ENCODE data around the gene PRRC2C.
"Not testable (repeated sequence)": the region's sequence is repeated elsewhere in the genome, so short reads cannot be mapped to it uniquely, and the experiment has no call there.

Gene PRRC2C

GRCh38 chr1:171485375-171486047 lies at the start of gene PRRC2C:
Gene PRRC2C (plus strand): TSS chr1:171485530. CDS start chr1:171512089, 26,559 bp downstream.
- DNase-seq: peak; percentile 94 to 95

- DNase-seq: no peak
Observed at GRCh38 chr1:171438441-171438840, 46.9 kb upstream of the PRRC2C start.

- DNase-seq: not testable (repeated sequence)
Observed at GRCh38 chr1:171440201-171440600, 45.1 kb upstream of the PRRC2C start.

- DNase-seq: not testable (repeated sequence)
Observed at GRCh38 chr1:171441278-171441895, 43.9 kb upstream of the PRRC2C start.

- no peak for DNase-seq
Observed at GRCh38 chr1:171446386-171446785, 38.9 kb upstream of the PRRC2C start.

GRCh38 chr1:171455967-171456366 lies 29.4 kb upstream of the PRRC2C start:
- no peak for DNase-seq

GRCh38 chr1:171457412-171457811 lies 27.9 kb upstream of the PRRC2C start:
- DNase-seq: no peak

GRCh38 chr1:171460018-171460620 lies 25.2 kb upstream of the PRRC2C start:
- no peak for DNase-seq

GRCh38 chr1:171467626-171468025 lies 17.7 kb upstream of the PRRC2C start:
- DNase-seq: no peak

GRCh38 chr1:171468120-171468750 lies 17.1 kb upstream of the PRRC2C start:
- no peak for DNase-seq

- no peak for DNase-seq
Observed at GRCh38 chr1:171470726-171471125, 14.6 kb upstream of the PRRC2C start.

- DNase-seq: no peak
Observed at GRCh38 chr1:171472183-171472647, 13.1 kb upstream of the PRRC2C start.

GRCh38 chr1:171476829-171477228 lies 8.5 kb upstream of the PRRC2C start:
- DNase-seq: no peak

- no peak for DNase-seq
Observed at GRCh38 chr1:171477804-171478203, 7.5 kb upstream of the PRRC2C start.

GRCh38 chr1:171480035-171480434 lies 5.3 kb upstream of the PRRC2C start:
- no peak for DNase-seq

- DNase-seq: no peak
Observed at GRCh38 chr1:171484760-171485374, 463 bp upstream of the PRRC2C start.

- DNase-seq: peak; percentile 91 to 94
Observed at GRCh38 chr1:171486048-171486519, 754 bp downstream of the PRRC2C start.

- no peak for DNase-seq
Observed at GRCh38 chr1:171487038-171487437, 1.7 kb downstream of the PRRC2C start.

- no peak for DNase-seq
Observed at GRCh38 chr1:171488190-171488929, 3.0 kb downstream of the PRRC2C start.

GRCh38 chr1:171494076-171494475 lies 8.7 kb downstream of the PRRC2C start:
- no peak for DNase-seq

GRCh38 chr1:171495444-171495843 lies 10.1 kb downstream of the PRRC2C start:
- no peak for DNase-seq

- DNase-seq: no peak
Observed at GRCh38 chr1:171500304-171500703, 15.0 kb downstream of the PRRC2C start.
